COR-L47 (cell line): Measurements from ENCODE around the gene R3HDM1.
"Not testable (repeated sequence)": the region's sequence is repeated elsewhere in the genome, so short reads cannot be mapped to it uniquely, and the experiment has no call there.

Source experiments
- DNase-seq: peaks from one replicate; lab custom pipeline; 2025; lab: John Stamatoyannopoulos, UW

Gene R3HDM1

DNA sequence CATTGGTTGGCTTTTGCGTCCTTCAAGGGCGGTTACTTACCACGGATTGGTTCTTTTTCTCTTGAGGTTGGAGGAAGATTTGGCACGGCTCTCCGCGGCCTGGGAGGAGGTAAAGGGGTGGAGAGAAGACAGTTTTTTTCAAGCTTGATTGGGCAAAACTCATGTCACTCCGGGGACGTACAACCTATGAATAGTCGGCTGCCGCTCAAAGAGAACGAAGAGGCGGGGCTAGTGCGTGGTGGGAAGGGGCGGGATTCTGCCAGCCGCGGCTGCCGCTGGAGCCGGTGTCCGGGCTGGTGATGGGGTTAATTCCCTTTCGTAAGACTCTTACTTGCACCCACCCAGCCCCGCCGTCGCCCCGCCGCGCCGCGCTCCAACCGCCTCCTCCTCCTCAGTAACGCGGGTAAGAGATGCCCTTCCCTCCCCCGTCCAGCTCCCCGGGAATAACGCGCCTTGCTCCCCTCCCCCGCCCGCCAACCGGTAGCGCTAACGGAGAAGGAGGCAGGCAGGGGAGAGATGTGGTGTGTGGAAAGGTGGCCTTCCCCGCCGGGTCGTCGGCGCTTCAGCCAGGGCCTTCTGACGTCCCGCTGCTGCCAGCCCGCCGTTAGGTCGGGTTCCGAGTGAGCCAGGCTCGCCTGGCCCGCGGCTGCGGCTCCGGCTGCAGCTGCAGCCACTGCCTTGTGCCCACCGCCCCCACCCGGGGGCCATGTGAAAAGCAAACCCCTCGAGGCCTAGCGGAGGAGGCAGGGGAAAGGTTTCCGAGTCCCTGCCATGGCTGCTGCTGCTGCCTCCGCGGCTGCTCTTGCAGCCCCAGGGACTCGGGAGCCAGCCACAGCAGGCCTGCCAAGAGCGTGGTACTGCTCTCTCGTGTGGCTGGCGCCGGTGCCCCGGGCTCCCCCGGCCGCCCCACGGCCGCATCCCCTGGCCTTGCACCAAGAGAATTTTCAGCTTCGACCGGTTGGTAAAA is at the start of gene R3HDM1:
Gene R3HDM1, plus strand, starts transcription at position 254 of the 967 bp plus-strand sequence. CDS start 73,362 bp downstream, outside the sequence.
- peak; percentile 100 for DNase-seq

DNA sequence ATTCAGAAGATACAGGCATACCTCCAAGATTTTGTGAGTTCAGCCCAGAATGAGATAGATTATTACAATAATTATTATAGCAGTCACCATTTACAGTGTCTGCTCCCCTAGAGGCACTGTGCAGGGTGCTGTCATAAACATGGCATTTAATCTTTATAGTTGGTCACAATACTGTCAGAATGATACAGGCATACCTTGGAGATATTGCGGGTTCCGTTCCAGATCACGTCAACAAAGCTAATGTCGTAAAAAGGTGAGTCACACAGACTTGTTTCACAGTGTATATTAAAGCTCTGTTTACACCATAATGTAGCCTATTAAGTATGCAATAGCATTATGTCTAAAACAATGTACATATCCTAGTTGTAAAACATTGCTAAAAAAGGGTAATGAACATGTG is 45.8 kb upstream of the R3HDM1 start:
- DNase-seq: no peak

DNA sequence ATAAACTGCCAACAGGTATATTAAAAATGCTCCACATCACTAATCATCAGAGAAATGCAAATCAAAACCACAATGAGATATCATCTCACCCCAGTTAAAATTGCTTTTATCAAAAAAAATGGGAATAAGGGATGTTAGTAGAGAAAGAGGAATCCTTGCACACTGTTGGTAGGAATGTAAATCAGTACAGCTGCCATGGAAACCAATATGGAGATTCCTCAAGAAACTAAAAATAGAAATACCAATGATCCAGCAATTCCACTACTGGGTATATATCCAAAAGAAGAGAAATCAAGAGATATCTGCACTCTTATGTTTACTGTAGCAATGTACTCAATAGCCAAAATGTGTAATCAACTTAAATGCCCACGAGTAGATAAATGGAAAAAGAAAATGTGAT is 40.9 kb upstream of the R3HDM1 start:
- DNase-seq: no peak

DNA sequence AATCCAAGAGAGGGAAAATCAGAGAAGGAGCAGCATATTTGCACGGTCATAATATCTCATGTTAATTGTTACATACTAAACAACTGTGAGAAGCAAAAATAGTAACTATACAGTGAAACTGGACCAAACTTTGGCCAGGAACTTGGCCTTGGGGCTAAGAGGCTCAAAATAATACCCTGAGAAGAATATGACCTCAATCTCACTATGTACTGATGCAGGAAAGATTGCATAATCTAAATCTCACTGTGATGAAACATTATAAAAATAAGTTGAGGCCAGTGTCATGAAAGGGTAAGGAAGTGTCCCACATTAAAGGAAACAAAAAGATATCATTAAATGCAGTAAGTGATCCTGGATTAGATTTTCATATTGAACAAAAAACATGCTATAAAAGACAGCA is 36.8 kb upstream of the R3HDM1 start:
- no peak for DNase-seq

DNA sequence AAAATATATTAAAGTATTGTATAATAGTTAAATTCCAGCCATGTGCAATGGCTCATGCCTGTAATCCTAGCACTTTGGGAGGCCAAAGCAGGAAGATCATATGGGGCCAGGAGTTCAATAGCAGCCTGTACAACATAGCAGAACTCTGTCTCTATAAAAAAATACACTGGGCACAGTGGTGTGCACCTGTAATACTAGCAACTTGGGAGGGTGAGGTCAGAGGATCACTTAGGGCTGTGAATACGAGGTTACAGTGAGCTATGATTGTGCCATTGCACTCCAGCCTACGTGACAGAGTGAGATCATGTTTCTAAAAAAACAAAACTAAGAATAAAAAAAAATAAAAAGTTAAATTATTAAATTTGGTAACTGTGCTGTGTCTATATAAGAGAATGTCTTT is 36.4 kb upstream of the R3HDM1 start:
- DNase-seq: no peak

DNA sequence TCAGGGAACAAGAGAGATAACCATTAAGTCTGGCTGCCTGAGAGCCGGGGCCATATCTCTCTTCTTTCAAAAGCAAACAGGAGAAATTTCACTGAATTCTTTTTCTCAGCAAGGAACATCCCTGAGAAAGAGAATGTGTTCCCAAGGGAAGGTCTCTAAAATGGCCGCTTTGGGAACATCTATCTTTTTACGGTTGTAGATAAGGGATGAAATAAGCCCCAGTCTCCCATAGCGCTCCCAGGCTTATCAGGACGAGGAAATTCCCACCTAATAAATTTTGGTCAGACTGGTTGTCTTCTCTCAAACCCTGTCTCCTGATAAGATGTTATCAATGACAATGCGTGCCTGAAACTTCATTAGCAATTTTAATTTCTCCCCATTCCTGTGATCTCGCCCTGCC is 32.7 kb upstream of the R3HDM1 start:
- DNase-seq: not testable (repeated sequence)

DNA sequence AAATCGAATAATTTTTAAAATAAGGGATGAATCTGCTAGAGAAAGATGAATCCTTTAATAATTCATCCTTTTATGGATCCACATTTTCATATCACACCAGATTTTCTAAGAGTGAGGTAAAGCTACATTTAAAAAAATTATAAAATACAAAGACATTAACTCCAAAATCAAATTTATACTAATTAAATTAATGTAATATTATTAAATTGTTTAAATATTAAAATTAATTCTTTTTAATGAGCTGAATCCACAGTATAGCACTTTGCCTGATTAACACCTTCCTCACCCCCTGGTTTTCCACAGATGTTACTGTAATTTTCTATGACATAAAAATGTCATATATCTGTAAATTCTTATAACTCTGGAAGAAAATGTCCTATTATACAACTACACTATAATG is 26.5 kb upstream of the R3HDM1 start:
- no peak for DNase-seq

DNA sequence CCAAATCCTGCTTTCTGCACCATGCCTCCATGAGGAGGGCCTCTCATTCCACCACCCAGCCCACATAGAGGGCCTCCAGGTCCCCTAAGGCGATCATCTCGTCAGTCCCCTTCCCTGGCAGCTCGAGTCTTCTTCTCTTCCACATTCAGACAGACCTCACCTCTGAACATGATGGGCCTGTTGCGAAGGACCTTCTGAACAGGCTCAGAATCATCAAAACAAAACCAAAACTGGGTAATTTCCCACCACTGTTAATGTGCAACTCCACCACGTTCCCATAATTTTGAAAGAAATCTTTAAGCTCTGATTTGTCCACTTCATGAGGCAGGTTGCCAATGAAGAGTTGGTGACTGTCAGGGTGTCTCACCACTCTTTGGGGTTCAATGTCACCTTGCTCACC is 20.7 kb upstream of the R3HDM1 start:
- DNase-seq: no peak

DNA sequence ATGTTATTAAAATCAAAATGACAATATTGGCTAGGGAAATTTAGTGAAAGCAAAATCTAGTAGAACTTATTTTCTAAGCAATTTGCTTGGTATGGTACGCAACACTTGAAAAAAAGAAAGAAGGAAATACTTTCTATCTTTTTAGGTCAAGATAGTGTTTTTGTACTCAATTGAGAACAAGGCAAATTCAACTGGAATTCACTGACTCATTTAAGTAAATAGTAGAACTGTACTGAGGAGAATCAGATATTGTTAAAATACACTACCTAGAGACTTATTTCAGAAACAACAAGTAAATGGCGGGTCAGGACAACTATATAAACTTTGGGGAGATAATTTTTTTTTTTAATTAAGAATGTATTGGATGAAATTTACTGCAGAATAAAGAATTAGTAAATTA is 19.2 kb upstream of the R3HDM1 start:
- no peak for DNase-seq

DNA sequence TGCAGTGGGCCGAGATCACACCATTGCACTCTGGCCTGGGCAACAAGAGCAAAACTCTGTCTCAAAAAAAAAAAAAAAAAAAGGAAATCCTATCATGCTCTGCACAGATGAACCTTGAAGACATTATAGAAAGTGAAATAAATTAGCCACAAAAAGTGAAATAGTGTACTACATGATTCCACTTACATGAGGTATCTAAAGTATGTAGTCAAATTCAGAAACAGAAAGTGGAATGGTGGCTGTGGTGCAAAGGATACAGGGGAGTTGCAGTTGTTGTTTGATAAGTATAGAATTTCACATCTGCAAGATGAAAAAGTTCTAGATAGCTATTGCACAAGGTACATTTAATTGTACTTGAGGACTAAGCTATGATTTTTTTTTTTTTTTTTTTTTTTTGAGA is 5.5 kb upstream of the R3HDM1 start:
- DNase-seq: no peak

DNA sequence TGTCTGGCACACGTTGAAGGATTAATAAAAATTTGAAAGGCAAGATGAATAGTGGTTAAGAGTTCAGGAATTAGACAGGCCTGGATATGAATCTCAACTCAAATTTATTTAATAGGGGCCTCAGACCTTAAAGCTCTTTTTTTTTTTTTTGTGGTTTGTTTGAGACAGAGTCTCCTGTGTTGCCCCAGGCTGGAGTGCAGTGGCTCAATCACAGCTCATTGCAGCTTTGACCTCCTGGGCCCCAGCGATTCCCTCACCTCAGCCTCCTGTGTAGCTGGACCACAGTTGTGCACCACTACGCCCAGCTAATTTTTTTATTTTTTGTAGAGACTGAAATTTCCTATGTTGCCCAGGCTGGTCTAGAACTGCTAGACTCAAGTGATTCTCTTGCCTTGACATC is 3.3 kb upstream of the R3HDM1 start:
- DNase-seq: no peak

DNA sequence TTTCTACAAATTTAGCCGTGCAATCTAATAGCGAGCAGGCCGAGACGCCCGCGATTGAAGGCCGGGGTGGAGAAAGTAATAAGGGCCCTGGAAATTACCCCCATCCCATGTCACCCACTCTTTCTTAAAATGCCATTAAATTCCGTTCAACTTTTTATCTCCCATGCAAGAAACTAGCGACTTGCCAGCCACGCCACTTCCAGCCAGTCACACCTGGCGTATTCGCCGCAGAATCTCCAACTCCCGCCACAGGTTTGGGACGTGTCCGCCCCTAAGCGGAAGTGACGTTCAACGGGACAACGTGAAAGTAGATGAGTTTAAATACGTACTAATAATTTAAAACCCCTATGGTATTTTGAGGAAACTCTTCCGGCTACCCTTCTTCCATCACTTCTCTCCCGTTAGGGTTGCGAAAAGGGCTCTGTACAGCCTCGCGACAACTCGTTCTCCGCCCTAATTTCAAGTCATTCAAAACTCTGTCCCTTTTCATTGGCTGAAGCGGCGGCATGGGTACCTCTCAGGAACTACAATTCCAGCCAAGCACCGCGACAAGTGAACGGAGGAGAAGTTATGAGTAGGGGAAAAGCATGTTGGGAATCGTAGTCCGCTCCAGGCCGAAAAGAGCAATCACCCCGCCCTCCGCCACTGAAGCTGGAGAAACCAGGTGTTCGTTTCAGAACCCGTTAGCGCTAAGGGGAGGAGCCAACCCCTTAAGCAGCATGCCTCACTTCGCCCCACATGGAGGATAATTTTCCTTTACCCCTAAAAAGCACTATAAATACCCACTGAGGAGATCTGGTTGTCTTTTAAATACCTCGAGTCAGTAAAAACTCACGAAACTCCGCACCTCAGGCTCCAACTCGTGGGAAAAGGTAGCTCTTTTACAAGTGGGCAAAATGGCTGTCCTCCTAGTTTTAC is 712 bp upstream of the R3HDM1 start, which contains the start of gene ZRANB3:
Gene ZRANB3, minus strand, starts transcription at position 906 of the 918 bp plus-strand sequence.
- peak; percentile 97 for DNase-seq

DNA sequence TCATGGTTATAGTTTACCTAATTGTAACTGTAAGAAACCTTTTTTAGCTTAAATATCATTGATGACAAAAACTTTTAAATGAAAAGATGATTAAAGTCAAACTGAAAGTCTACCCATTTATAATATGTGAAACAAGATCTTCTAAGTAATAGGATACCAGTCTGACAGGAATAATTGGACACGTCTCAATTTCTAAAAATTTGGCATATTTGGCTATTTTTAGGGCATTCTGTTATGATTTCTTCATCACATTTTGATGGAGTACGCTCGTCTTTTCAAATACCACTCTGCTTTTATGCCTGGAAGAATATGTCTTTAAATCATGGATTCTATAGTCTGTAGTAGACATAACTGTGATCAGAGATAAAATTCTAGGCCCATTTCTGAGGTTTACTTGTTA is 1.3 kb downstream of the R3HDM1 start:
- DNase-seq: no peak

DNA sequence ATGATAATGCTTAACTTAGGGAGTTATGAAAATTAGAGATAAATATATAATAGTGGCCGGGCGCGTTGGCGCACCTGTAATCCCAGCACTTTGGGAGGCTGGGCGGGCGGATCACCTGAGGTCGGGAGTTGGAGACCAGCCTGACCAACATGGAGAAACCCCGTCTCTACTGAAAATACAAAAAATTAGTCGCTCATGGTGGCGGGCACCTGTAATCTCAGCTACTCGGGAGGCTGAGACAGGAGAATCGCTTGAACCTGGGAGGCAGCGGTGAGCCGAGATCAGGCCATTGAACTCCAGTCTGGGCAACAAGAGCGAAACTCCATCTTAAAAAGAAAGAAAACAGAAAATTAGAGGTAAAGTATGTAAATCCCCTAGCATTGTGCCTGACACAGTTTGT is 2.3 kb downstream of the R3HDM1 start:
- not testable (repeated sequence) for DNase-seq

DNA sequence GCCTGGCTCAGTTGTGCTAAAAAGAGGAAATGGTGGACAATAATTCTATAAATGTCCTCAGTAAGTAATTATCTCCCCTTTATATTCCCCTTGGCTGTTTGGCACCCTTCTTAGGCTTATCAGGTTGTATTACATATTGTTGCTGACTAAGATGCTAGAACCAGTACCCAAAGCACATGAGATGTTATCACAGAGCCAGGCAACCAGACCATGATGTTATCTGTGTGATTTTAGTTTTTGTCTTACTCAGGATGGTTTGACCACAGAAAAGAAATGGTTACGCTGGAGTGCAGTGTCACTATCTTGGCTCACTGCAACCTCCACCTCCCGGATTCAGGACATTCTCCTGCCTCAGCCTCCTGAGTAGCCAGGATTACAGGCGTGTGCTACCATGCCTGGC is 15.2 kb downstream of the R3HDM1 start:
- DNase-seq: no peak

DNA sequence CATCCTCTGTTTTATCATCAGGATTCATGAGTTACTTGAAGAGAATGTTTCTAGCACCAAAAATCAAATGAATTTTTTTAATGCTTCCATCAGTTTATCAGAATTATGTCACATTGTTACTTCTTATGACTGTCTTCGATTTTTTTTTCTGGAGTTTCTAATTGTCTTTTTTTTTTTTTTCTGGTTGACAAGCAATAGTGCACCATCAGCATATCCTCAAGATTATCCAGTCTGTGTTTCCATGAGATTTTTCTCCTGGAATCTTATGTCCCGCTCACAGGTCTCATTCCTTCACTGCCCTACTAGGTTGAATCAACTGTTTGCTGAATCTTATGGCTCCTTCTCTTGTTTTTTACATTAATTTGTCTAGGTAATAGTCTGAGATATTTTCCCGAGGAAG is 16.0 kb downstream of the R3HDM1 start:
- DNase-seq: no peak

DNA sequence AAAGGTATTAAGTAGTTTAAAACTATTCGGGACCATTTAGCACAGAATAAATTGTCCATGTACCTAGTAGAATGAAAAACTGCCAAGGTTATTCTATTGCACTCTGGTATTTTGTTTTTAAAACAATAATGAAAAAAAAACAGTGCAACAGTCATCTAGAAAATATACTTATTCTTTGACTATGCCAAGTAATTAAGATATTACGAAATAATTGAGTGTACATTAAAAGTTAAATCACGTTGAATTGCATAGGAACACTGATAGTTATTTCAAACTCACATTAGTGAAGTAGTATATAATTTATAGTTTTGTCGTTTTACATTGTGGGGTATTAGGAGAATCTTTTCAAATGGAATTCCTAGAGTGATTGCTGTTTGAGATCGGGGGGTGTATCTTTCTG is 20.1 kb downstream of the R3HDM1 start:
- no peak for DNase-seq

DNA sequence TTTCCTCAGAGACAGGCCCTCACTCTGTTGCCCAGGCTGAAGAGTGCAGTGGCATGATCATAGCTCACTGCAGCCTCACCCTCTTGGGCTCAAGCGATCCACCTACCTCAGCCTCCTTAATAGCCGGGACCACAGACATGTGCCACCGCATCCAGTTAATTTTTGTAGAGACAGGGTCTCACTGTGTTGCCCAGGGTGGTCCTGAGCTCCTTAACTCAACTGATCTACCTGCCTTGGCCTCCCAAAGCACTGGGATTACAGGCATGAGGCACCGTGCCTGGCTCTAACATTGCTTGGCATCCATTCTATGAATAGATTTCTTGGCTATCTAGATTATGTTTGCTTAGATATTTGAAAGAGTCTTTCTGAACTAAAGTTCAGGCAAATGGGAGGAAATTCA is 21.6 kb downstream of the R3HDM1 start:
- no peak for DNase-seq

DNA sequence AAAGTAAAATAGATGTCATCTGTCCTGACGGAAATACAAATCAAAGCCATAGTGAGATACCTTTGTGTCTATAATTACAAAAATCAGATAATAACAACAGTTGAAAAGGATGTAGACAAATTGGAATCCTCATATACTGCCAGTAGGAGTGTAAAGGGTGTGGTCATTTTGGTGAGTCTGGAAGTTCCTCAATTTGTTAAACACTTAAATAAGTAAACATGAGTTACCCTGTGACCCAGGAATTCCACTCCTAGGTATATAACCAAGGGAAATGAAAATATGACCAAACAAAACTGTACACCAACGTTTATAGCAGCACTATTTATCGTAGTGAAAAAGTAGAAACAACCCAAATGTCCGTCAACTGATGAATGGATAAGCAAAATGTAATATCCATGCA is 24.0 kb downstream of the R3HDM1 start:
- no peak for DNase-seq

DNA sequence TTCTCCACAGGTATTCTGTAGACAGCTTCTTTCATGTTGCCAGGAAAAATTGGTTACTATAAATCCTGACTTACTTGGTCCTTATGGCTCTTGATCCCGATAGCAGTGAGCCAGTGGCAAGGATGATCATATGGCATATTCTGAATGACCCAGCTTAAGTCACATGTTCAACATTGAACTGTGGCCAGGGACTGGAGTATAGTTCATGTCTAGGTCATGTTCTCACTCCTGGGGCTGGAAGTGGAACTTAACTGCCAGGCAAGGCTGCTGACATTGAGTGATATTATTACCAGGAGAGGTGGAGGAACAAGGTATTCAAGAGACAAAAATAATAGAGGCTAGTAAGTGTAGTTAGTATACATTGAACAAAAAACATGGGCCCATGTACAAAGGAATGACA is 26.2 kb downstream of the R3HDM1 start:
- DNase-seq: no peak

DNA sequence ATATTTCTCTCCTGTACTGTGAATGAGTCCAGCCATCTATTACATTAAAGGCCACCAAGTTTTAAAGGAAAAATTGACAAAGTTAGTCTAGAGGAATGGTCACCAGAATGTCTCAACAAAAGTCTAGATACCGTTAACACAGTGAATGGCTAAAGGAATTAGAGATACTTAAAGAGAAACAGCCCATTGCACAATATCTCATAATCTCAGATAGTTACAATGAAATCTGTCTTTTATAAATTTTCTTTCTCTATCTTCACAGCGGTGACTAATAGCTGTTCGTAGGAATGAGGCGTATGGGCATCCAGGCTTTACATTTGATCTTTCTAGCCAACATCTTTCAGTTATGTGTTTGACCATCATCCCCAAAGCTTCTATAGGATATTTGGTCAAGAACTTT is 30.6 kb downstream of the R3HDM1 start:
- no peak for DNase-seq

DNA sequence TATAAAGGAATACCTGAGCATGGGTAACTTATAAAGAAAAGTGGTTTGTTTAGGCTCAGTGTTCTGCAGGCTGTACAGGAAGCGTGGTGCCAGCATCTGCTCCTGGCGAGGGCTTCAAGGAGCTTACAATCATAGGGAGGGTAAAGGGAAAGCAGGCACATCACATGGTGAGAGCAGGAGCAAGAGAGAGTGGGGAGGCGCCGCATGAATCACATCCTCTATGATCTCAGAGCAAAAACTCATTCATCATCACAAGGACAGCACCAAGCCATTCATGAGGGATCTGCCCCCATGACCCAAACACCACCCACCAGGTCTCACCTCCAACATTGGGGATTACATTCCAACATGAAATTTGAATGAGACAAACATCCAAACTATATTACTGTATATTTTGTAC is 32.5 kb downstream of the R3HDM1 start:
- DNase-seq: no peak

DNA sequence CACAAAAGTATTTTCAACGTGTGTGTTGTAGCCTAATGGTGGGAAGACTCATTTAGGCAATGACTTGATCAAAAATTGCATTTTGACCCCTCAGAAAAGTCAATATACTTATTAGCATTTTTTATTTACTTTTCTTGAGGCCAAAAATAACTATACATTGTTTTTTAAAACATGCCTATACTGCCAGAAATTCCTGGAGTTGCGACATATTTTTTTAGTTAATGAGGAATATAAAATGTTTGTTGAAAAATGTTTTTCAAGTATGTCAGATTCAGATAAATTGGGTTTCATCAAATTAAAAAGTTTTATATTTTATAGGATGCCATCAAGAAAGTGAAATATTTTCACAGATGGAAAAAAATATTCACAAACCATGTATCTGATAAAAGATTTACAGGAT is 39.6 kb downstream of the R3HDM1 start:
- no peak for DNase-seq
